ENCODE data around the gene TSTD1.
"Not testable (repeated sequence)": the region's sequence is repeated elsewhere in the genome, so short reads cannot be mapped to it uniquely, and the experiment has no call there.

The TSTD1 gene

DNA sequence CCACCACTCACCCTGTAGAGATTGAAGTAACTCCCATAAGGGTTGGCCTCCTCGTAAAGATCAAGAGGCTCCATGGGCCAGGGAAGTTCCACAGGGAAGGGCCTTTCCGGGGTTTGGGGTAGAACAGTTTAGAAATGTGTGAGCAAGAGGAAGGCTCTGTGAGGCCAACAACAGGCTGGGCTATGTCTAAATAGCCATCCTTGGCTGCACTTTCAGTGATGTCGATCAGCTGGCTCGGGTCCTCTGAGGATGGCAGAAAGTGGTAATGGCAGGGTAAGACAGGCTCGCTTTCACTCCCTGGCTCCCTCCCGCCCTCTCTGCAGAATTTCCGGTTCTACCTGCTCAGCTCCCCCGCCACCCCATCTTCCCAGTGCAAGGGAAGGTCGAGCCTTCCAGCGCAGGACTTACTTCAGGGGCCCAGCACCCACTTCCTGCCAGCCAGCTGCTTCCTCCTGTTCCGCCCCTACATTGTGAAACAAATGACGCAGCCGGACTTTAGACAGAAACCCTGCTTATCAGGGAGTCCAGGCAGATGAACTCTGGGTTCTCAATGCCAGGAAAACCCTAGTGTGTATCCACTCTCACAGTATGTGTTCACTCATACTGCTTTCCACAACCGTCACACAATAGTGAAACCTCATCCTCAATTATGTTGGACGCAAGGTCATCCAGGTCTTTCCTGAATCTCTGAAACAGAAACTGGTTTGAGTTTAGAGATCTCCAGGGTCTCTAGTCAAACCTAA is 25.1 kb downstream of the TSTD1 start:
- FAIRE-seq, result peak; percentile 96
- DNase-seq (ENCODE audit: insufficient read length, low spot score), result peak; percentile 79

DNA sequence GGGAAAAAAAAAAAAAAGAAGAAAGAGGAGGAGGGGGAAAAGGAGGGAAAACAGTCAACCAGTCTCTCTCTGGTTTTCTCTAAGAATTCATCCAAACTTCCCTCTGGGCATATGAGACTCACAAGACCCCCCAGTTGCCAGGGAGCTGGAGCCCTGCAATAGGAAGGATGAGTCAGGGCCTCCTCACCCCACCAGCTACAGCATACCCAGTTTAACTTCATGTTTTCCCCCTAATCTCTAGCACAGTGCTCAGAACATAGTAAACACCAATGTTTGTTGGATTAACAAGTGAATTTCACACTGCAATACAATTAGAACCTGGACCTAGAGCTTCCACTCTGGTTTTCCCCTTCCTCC is 25.7 kb downstream of the TSTD1 start:
- FAIRE-seq (no peak), DNase-seq (ENCODE audit: insufficient read length, low spot score) (no peak)

DNA sequence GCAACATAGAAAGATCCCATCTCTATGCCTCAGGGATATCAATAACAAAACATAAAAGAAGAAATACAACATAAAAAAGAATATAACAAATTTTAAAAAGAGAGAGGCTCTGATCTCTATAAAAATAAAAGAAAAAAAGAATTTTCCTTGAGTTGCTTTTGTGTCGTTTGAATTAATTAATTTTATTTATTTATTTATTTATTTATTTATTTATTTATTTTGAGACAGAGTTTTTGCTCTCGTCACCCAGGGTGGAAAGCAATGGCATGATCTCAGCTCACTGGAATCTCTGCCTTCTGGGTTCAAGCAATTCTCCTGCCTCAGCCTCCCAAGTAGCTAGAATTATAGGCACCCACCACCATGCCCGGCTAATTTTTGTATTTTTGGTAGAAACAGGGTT is 26.3 kb downstream of the TSTD1 start:
- no peak for DNase-seq (ENCODE audit: insufficient read length, low spot score)
- no peak for FAIRE-seq

DNA sequence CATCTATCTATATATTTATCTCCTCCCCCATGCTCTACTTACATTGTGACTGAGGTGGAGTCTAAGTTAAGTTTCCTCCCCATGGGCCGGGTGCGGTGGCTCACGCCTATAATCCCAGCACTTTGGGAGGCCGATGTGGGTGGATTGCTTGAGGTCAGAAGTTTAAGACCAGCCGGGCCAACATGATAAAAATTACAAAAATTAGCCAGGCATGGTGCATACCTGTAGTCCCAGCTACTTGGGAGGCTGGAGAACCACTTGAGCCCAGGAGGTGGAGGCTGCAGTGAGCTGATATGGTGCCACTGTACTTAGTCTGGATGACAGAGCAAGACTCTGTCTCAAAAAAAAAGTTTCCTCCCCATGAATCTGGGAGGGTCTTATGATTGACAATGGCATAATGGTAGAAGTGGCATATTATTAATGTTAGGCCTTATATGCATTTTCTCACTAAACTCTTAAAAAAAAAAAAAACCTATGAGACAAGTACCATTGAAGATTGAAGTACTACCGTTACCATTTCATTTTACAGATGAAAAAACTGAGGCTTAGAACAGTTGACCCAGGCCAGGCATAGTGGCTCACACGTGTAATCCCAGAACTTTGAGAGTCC is 29.1 kb downstream of the TSTD1 start:
- no peak for FAIRE-seq
- DNase-seq (ENCODE audit: insufficient read length, low spot score), result no peak

DNA sequence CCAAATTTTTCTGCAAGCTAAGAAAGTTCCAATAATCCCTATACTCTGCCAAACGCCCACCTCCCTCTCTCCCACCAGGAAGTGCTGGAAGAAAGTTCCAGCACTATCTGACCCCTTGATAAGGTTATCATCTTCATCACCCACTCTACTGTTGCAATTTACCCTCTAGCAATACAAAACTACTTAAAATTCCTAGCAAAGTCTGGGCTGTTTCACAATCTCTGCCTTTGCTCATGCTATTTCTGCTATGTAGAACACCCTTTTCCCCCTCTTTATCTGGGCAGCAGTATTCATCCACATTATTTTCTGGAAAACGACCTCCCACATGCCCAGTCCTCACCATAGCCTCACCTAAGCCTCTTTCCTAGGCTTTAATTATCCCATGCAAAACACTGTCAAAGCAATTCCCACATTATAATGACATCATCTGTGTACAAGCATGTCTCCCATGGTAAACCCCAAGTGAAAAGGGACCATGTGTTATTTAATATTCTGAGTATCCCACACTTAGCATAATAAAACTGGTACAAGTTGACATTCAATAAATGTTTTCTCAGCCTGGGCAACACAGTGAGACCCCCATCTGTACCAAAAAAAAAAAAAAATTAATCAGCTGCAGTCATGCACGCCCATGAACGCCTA is 29.8 kb downstream of the TSTD1 start:
- FAIRE-seq, result no peak
- no peak for DNase-seq (ENCODE audit: insufficient read length, low spot score)

DNA sequence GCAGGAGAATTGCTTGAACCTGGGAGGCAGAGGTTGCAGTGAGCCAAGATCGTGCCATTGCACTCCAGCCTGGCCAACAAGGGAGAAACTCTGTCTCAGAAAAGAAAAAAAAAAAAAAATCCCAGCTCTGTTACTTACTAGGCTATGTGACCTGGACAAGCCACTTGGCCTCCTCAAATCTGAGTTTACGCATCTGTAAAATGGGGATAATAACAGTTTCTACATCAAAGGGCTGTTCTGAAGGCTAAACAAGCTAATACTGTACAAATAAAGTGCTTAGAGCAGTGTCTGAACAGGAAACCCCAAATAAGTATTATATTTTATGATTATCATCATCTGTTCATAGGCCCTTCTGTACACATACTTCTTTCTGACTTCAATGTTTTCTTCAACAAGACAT is 31.4 kb downstream of the TSTD1 start:
- FAIRE-seq (no peak), DNase-seq (ENCODE audit: insufficient read length, low spot score) (no peak)

DNA sequence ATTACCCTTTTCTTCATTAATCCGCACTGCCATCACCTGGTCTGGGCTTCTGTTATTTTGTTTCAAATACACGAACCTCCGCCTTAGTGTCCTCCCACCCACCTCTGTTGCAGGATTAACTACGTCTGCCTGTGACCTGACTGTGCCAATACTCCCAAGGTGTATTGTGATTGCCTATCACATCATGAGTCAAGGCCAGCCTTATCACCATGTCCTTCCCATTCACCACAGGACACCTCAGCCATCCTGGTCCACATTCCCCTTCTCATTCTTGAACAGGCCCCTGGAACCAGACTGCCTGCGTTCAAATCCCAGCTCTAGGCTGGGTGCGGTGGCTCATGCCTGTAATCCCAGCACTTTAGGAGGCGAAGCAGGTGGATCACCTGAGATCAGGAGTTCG is 32.2 kb downstream of the TSTD1 start:
- FAIRE-seq (no peak), DNase-seq (ENCODE audit: insufficient read length, low spot score) (no peak)

DNA sequence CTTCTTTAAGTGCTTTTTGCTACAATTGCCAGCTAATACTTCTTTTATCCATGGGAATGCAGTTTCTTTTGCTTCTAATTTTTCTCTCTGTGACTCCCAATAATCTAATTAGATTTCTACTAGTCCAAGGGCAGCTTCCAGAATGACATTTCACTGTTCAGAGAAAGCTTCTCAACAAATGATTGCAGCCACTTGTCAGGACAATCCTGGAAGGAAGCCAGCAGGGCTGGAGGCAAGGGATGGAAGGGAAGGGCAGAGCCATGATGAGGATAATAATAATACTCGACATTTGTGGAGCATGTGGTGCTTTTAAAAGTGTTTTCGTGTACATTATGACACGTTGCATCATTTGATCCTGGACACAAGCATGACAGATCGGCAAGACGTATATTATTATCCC is 37.2 kb downstream of the TSTD1 start:
- FAIRE-seq, result no peak

DNA sequence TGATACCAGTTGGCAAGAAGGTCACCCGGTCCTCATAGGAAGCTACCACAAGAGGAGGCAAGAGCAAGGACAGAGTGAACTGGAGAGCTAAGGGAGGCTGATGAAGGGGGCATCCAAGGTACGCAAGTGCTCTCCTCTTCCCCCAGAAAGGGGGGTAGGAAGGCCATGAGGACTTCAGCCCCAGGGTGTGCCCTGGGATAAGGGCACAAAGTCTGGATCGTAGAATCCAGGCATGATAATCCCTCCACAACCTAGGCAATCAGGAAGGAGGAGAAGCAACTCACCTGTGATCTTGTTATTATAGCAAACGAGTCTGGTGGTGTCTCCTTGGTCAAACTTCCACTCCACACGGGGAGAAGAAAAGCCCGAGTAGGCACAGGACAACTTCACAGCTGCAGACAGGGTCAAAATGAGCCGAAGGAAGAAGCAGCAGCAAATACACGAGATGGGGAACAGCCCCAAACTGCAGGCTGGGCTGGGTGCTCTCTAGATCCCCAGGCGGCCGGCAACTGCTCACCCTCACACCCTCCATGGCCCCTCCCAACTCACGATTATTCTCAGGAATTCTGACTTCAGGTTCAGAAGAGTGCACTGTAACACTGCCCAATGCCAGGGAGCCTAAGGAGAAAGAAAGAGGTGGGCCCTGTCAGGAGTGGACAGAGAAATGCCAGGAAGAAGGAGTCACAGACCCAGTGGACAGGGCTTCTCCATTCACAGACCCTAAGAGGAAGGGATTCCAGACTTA is 37.9 kb downstream of the TSTD1 start:
- DNase-seq (ENCODE audit: insufficient read length, low spot score) (no peak), FAIRE-seq (no peak)

More for the DNA sequence above, 37.2 kb downstream of the TSTD1 start:
- DNase-seq (ENCODE audit: insufficient read length, low spot score), result no peak

DNA sequence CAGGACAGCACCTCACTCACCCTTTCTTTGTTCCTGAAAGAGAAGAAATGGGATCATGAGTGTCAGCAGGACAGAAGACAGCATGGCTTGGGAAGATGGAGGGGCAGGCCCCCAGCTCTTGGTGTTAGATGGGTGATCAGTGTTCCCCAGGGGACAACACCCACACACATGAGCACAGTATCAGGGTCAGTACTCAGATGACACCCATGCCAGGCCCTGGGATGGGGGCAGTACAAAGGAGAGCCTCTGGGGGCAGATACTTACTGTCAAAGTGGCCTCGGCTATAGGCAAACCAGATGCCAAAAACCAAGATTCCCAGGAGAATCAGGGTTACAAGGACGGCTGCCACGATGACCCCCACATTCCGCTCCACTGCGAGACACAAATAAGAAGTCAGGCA is 39.4 kb downstream of the TSTD1 start:
- DNase-seq (ENCODE audit: insufficient read length, low spot score) (no peak), FAIRE-seq (no peak)

DNA sequence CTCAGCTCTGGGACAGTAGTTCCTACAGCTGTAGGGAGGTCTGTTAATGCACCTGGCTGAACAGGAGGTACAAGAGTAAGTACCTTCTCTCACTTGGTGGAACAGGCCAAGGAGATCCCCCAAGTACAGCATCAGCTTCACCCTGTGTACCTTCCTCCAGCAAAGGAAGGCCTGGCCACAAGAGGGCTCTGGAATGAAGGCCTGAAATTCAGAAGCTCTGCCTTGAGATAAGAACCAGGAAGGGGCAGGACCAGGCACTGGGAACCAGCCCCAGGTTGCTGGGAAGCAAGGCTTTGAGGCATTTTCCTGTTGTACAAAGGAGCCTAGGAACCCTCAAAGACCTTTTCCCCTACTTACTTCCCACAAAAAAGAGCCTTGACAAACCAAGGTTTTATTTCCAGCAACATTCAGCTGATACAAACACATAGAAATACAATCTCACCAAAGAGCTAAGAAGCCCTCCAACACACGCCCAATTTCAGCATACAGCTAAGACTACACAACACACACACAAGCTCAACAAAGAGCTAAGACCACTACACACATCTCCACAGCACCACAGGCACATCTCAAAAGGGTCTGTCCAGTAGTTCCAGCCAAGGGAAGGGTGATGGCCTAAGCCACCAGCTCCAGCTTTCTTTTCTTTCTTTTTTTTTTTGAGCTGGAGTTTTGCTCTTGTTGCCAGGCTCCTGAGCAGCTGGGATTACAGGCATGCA is 41.3 kb downstream of the TSTD1 start:
- DNase-seq (ENCODE audit: insufficient read length, low spot score), result peak; percentile 46
- peak; percentile 81 for FAIRE-seq

DNA sequence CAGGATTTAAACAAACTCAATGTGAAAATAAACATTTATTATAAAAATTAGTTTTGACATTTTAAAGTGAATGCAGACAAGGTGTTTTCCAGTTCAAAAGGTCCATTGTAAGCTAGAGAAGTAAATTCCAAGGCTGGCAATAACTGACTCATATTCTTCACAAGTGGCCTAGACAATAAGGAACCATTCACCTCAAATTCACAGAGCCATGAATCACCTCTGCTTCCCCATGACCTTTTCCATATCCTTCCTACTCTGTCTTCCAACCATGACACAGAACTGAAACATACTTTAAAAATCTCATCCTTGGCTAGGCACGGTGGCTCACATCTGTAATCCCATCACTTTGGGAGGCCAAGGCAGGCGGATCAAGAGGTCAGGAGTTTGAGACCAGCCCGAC is 42.6 kb downstream of the TSTD1 start:
- FAIRE-seq (no peak), DNase-seq (ENCODE audit: insufficient read length, low spot score) (no peak)

DNA sequence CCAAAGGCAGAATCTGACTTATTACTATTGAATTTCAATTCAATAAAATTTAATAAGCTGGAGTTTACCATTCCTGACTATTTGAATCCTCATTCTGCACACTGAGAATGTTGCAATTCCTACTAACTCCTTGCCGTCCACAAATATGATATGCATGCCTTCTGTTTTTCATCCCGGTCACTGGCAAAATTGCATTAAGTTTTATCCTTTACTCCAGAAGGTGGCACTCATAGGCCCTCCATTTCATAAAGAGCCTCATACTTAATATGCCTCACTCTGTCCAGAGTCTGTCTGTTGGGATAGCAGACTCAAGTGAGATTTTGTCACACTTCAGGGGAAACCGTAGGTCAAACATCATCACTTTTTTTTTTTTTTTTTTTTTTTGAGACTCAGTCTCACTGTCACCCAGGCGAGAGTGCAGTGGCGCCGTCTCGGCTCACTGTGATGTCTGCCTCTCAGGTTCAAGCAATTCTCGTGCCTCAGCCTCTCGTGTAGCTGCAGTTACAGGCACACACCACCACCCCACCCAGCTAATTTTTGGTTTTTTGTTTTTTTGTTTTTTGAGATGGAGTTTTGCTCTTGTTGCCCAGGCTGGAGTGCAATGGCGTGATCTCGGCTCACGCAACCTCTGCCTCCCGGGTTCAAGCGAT is 45.1 kb downstream of the TSTD1 start:
- DNase-seq (ENCODE audit: insufficient read length, low spot score) (no peak), FAIRE-seq (no peak)

DNA sequence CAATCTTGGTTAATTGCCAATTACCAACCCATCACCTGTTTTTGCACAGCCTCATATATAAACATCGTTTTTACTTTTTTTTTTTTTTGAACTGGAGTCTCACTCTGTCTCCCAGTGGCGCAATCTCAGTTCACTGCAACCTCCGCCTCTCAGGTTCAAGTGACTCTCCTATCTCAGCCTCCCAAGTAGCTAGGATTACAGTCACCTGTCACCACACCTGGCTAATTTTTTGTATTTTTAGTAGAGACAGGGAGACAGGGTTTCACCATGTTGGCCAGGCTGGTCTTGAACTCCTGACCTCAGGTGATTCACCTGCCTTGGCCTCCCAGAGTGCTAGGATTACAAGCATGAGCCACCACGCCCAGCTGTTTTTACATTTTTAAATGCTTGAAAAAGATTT is 46.7 kb downstream of the TSTD1 start:
- DNase-seq (ENCODE audit: insufficient read length, low spot score); FAIRE-seq: not testable (repeated sequence)

Data from GM19239 (cell line).